GM18526 (cell line): ENCODE results near the gene RBM44.

Source experiments
- POLR2A ChIP-seq: IDR thresholded peaks from 3 replicates; pipeline ENCODE4 v1.6.1; 2011; ENCODE audit not compliant: insufficient read length; ENCODE audit errors: extremely low read depth

Gene RBM44

GRCh38 chr2:237873897-237874551 is 75.4 kb downstream of the RBM44 start:
- no peak for TF ChIP-seq POLR2A

DNA sequence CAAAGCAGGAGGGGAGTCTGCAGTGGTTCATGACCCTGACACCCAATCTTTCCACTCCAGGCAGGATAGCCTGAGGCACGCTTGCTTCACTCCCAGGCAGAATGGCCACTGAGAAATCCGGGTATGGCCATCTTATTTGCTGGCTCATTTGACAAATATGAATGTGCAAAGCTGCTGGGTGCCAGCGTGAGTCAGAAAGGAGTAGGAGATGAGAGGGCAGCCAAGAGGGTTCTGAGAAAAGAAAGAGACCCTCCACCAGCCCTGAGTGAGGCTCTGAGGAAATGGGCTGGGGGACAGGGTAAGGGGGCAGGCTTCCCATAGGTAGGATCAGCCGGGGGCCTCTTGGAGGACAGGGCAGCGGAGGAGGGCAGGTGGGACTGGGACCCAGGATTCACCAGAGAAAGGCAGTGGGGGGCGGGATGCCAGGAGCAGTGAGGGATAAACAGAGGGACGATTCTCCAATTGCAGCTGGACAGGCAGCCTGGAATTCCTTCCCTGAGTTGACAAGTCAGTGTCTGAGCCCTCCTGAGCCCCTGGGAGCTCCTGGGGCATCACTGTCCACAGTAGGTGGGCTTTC is 76.1 kb downstream of the RBM44 start:
- no peak for TF ChIP-seq POLR2A

- TF ChIP-seq POLR2A, result no peak
Observed at GRCh38 chr2:237875256-237876060, 76.9 kb downstream of the RBM44 start.

DNA sequence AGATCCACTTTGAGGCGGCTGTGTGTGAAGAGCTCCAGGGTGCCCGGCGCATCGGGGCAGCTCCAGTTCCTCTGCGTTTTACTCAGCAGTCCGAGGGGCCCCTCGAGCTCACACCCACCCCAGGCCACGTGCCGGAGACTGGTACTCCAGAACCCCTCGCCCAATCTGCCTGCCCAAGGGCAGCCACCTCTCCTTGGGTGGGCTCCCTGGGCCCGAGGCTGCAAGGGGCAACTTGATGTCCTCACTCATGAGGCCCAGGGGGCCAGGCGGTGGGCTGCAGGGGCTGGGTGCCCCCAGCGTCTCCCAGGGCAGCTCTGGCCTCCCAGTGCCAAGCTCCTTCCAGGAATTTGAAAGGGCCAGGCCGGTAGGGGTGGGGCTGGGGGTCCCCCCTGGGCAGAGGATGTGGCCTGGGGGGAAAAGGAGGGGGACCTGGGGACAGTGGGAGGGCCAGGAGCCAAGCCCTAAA is 77.5 kb downstream of the RBM44 start:
- TF ChIP-seq POLR2A, result no peak

DNA sequence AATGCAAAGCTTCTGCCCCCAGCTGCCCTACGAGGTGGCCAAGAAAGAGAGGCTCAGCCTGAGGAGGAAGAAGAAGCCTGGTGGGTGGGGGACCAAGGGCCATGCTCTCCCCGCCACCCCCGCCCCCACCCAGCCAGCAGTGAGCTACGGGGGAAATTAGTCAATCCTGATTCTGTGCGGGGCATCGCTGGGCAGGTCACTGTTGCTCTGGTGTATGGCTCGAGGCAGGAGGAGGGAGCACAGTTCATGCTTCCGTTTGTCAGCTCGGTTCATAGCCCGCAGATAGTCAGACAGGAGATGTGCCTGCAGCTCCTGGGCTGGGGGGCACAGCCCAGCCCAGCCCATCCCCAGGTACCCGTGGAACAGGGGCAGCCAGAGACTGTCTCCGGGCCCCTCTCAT is 78.0 kb downstream of the RBM44 start:
- no peak for TF ChIP-seq POLR2A

- TF ChIP-seq POLR2A, result no peak
Observed at GRCh38 chr2:237876951-237877491, 78.4 kb downstream of the RBM44 start.

GRCh38 chr2:237877576-237878307 is 79.2 kb downstream of the RBM44 start:
- no peak for TF ChIP-seq POLR2A

DNA sequence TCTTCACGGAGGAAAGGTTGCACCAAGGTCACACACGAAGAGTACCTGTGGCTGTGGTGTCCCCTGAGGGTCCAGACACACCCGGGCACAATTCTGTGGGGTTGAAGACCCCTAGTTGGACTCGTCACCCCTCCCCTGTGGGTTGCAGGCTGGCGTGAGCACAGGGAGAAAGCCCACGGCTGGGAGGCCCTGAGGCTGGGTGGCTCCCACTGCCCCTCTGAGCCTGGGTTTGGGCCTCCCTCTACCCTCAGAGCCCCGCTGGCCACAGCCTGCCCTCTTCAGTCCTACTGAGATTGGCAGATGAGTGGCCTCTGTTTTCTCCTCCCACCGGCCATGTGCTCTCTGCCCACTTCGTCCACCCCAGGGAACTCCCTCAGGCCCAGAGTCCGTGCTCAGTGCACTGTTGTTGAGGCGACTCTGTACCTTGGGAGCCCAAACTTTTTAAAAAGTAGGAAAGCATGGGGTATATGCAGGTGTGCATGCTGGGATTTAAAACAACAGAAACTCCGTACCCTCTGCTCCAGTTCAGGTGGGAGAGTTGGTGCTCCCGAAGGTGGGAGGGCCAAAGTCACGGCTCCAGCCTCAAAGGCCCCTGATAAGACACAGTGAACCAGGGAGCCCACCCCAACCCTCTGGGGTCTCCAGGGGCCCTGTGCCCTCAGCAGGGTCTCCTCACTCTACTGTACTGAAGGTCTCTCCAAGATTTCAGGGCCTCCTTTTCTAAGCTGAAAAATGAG is 79.9 kb downstream of the RBM44 start:
- TF ChIP-seq POLR2A, result no peak

DNA sequence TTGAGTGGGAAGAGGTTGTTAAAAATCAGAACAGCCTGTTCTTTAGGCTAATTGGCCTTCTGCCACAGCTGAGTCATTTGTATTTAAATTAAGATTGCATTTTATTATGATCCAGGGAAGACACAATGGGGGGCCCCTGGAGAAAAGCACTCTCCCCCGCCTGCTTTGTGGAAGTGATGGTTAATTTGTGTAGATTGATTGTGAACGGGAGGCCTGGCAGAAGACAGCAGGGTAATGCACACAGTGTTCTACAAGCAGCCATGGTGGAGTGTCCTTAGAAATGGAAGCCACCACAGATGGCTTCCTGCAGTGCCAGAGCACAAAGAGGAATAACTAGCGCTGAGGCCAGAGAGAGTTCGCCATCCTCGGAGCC is 80.5 kb downstream of the RBM44 start:
- no peak for TF ChIP-seq POLR2A

DNA sequence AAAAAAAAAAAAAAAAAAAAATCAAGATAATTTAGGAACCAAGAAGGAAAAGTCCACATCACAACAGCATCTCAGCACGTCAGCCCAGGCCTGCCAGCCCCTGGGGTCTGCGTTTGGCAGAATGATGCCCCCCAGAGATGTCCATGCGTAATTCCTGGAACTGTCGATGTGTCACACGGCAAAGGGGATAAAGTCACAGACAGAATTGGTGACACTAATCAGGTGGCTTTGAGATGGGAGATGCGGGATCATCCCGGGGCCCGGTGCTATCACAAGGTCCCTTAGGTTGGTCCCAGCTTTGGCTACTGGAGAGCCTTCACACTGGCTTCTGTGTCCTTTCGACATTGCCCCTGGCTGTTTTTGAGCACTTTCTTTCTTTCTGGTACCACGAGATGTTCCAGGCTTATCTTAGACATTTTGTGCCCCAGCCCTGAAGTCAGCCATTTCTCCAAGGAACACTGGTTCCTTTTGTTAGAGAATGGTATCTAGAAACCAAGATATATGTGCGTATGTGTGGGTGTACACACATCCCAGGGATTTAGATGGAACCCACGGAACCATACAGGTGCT is 81.5 kb downstream of the RBM44 start:
- TF ChIP-seq POLR2A, result no peak

DNA sequence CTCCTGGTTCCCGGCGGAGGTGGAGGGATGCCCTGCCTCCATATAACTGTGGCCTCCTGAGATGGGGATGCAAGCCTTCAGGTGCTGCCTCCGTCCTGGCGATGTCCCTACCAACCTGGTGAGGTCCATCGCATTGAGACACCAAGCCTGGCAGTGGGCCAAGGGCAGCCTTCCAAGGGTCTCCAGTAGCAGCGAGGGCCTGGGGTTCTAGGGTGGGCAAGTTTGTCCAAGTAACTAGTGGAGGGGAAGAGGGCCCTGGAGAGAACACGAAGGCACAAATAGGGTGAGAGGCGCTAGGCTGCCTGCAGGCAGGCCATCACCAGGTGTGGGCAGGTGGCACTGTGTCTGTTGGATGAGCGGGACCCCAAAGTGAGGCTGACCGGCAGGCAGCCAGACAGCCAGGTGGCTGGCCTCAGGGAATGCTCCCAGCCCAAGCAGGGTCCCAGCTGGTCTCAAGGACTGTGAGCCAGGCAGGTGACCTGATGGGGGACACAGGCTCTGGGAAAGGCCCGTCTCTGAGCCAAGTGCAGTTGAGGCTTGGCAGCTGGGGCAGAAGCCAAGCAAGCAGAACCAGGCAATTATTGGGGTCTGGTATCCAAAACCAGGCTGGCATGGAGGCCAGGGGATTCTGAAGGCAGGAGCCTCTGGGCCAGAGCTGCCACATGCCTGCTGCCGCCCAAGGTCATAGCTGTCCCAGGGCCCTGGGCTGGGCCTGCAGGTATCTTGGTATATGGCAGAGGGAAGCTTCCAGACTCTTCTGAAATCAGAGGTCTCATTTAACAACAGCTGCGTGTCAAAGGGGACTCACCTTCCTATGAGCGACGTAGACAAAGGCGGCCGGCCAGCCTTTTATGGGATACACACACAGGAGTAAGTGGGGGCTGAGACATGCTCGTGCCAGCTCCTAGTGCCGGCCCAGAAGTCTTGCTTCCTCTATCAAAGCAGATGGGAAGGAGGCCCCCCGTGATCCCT is 84.2 kb downstream of the RBM44 start:
- no peak for TF ChIP-seq POLR2A

DNA sequence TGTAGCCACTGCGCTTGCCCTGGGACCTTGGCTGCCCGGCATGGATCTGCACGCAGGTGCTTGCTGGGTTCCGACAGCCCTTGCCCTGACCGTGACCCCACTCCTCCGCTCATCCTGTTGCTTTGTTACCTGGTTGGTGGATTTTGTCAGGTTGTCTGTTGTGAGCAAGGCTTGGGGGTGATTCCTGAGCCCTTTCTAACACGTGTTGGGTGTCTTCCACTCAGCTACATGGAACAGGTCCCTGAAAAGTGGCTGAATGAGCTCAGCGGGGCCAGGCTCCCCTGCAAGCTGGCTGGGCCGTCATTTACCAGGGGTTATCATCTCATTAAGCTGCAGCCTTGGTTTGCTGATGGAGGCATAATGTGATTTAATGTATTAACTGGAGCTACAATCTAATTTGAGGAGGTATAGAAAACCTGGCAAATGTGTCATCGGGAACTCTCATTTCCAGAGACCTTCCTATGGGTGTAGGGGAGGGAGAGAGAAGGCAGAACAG is 85.4 kb downstream of the RBM44 start:
- TF ChIP-seq POLR2A, result no peak

DNA sequence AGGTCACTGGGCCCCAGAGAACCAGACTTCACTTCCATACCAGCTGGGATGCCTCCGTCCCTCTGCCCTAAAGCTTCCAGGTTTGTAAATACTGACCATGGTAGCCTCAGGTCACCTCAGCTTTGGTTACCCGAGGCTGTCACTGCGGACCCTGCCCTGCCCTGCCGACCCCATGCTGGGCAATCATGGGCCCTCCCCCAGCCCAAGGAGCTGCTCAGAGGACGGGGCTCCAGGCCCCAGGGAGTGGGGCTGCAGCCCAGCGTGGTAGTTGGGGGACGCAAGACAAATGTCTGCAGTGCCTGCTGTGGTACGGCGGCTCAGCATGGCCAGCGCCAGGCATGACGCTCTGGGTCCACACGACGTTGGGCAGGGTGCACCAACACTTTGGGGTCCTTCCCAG is 86.1 kb downstream of the RBM44 start:
- no peak for TF ChIP-seq POLR2A
